Glomerular visceral epithelial cell (primary cell): ENCODE data around the gene ZNF134.
A peak's percentile ranks its signal among the peaks of the same experiment; 100 is the strongest.

Experiments
- DNase-seq: peaks from one replicate; pipeline ENCODE4 v3.0.0-alpha.2; 2016; ENCODE audit errors: extremely low spot score

ZNF134 gene

DNA sequence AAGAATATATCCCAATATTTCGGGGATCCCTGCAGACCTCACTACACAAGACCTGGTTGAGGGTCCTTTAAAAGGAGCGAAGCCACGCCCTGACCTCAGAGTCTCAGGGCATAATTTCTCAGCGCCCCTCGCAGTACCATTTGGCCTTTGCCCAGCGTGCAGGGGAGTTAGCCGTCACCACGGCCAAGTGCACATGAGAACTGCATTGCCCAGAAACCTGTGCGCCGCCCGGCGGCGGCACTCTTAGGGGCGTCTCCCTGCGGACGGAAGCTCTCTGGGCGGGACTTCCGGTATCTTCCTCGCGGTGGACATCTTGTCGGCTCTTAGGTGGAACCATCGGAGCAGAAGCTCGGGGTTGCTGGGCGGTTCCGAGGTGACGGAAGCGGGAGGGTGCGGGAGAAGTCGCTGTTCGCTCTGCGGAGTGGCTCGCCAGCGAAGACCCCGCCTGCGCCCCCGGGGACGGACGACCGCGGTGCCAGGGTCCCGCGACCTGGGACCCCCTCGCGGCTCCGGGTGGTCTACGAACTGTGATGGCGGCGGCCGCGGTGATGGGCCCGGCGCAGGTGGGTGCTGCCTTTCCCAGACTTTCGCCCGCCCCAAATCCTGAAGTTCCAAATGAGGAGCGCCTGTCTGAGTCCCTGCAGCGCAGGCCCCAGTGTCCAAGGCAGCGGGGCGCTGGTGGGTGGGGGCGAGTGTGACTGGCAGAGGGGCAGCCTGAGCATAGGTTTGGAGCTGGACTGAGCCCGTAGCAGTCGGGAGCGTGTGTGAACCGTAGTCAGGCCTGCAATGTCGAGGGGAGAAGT is at the start of gene ZNF134:
TSS of gene ZNF134 (plus strand) at position 302 of the 803 bp plus-strand sequence. CDS start 5,227 bp downstream, outside the sequence.
- DNase-seq = peak; percentile 88

DNA sequence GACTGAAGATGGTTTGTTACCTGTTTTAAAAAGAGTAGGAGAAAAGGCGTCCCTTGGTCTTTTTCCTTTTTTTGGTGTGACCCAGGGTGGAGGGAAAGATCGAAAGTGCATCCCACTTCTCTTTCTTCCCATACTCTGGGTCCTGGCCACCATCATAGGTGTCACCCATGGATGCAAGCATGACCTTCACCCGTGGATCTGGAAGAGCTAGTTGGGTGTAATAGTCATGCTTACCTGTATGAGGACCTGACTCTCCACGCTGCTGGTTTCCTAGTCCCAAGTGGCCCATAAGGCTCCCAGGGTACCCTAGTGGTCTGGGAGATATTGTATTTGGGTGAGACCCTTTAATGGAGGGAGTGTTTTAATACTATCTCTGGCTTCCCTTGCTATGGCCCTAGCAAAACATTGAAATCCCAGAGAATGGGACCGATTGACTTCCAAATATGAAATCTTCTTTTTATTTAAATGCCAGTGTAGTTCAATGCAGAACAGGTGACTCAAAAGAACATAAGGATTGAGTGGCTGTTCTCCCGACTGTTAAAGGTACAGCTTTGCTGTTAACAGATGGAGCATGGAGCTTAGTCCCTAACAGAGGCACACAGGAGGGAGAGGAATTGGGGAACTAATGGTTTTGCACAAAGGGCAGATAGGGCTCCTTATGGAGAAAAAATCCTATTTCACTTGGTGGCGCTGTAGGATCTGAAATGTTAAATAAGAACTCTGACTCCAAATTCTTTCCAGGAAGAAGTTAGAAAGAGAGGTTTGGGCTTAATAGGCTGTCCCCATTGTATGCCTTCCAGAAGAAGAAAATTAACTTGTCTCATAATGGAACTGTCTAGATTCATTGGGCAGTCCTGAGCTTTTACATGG is 47.4 kb upstream of the ZNF134 start:
- DNase-seq = no peak

DNA sequence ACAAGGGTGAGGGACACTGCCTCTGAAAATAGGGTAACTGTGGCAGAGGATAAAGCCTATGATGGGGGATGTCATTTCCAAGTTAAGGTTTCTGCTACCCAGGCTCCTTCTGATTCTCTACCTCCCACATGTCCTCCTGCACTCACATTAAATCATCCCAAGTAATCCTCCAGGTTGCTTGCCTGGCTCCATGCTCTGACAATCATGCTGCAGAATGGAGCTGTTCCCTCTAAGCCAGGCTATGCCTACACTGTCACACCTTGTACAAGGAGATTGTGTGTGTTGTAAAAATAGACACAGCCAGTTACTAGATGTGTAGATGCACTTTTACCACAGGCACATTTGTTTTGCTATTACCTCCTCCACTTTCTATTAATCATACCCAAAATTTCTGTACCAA is 43.3 kb upstream of the ZNF134 start:
- DNase-seq = no peak

DNA sequence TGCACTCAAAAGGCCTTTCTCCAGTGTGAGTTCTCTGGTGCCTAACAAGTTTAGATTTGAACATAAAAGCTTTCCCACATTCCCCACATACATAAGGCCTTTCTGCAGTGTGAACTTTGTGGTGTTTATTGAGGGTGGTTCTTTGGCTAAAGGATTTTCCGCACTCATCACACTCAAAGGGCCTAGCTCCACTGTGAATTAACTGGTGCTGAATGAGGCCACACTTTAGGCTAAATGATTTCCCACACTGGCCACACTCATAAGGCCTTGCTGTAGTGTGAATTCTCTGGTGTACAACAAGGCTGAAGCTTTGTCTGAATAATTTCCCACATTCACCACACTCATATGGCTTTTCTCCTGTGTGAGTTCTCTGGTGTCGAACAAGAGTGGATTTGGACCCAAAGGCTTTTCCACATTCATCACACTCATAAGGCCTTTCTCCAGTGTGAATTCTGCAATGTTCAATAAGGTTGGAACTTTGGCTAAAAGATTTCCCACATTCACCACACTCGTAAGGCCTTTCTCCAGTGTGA is 41.6 kb upstream of the ZNF134 start:
- no peak for DNase-seq

DNA sequence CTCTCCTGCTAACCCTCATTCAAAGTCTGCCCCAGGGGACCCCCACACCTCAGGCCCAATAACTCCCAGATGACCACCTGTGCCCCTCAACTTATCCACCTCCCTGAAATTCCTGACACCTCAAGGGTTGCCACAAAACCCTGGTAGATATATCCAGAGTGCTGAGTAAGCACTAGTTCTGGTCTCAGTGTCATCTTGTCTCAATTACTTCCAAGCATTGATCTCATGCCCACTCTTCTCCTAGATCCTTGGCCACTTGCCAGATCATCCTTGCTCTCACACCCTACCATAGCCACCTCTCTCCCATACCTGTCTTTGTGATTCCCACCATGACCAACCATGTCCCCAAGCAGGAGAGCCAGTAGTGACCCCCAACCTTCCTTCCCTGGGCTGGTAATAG is 37.4 kb upstream of the ZNF134 start:
- DNase-seq = no peak

DNA sequence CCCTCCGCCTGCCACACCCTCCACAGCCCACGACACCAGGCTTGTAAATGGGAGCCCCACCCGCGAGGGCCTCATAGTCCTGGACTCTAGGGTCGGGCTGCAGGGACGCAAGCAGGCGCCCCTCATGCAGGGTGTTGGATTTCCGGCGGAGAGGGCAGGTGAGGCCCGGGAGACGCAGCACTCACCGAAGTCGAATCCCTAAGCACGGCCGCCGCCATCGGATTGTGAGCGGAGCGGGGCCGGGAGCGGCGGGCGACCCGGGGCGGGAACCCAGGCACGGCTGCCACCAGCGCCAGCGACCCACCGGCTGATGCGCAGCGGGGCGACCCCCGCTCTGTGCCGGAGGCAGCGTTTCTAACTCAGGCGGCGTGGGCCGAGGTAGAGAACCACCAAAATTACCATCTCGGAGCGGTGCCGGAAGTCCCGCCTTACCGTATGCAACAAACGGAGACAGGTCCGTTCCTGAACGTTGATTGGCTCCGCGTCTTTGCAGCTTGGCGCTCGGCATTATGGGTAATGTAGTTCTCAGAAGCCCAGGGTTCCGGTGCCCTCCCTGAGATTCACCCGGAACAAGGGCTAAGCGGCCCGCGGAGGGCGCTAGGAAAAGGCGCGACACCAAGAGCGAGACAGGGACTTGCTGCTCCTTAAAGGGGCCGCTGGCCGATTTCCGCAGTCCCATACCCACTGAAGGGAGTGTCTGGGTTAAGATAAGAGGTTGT is 35.4 kb upstream of the ZNF134 start, which contains the start of gene ZNF416:
TSS of gene ZNF416 (minus strand) at position 425 of the 719 bp plus-strand sequence. CDS start at position 218, 207 bp downstream.
- DNase-seq = peak; percentile 97

DNA sequence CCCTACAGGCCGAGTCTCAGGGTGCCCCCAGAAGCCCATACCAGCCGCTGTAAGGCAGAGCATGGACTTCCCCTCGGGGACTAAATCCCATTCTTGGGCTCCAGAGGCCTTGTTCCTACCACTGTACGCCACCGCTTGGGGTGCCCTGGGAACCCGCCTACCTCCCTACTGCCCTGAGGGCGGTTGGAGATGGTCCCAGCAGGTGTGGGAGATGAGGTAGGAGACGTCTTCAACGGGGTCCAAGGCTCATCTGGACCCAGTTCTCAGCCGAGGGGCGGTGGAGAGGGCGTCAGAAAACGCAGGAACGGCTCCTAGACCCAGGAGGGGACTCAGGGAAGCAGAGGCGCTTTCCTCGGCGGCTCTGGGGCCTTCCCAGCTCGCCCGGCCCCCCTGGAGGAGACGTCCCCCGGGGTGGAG is 30.9 kb upstream of the ZNF134 start:
- no peak for DNase-seq

GRCh38 chr19:57583521-57584416 is 30.3 kb upstream of the ZNF134 start, which contains the start of gene ZIK1:
Gene ZIK1, plus strand, starts transcription at chr19:57584145. Its CDS starts 212 bp downstream, at chr19:57584357.
- peak; percentile 22 for DNase-seq

GRCh38 chr19:57587529-57587928 is 26.5 kb upstream of the ZNF134 start:
- peak; percentile 53 for DNase-seq

GRCh38 chr19:57599377-57599760 is 14.7 kb upstream of the ZNF134 start:
- DNase-seq = no peak

- peak; percentile 94 for DNase-seq
Observed at GRCh38 chr19:57599761-57600383, 14.2 kb upstream of the ZNF134 start, which contains the start of gene ZNF530. Gene ZNF530, plus strand, starts transcription at chr19:57599885. Its CDS starts 4,461 bp downstream, at chr19:57604346.

DNA sequence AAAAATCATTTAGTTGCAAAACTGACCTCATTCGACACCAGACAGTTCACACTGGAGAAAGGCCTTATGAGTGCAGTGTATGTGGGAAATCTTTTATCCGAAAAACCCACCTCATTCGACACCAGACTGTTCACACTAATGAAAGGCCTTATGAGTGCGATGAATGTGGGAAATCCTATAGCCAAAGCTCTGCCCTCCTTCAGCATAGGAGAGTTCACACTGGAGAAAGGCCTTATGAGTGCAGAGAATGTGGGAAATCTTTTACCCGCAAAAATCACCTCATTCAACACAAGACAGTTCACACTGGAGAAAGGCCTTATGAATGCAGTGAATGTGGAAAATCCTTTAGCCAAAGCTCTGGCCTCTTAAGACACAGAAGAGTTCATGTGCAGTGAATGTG is 7.1 kb upstream of the ZNF134 start:
- DNase-seq = no peak

- DNase-seq = no peak
Observed at GRCh38 chr19:57611113-57611512, 2.9 kb upstream of the ZNF134 start.

GRCh38 chr19:57615346-57615745 is 1.3 kb downstream of the ZNF134 start:
- no peak for DNase-seq

- DNase-seq = no peak
Observed at GRCh38 chr19:57620673-57621348, 6.8 kb downstream of the ZNF134 start.

GRCh38 chr19:57623091-57623490 is 9.0 kb downstream of the ZNF134 start:
- DNase-seq = no peak

DNA sequence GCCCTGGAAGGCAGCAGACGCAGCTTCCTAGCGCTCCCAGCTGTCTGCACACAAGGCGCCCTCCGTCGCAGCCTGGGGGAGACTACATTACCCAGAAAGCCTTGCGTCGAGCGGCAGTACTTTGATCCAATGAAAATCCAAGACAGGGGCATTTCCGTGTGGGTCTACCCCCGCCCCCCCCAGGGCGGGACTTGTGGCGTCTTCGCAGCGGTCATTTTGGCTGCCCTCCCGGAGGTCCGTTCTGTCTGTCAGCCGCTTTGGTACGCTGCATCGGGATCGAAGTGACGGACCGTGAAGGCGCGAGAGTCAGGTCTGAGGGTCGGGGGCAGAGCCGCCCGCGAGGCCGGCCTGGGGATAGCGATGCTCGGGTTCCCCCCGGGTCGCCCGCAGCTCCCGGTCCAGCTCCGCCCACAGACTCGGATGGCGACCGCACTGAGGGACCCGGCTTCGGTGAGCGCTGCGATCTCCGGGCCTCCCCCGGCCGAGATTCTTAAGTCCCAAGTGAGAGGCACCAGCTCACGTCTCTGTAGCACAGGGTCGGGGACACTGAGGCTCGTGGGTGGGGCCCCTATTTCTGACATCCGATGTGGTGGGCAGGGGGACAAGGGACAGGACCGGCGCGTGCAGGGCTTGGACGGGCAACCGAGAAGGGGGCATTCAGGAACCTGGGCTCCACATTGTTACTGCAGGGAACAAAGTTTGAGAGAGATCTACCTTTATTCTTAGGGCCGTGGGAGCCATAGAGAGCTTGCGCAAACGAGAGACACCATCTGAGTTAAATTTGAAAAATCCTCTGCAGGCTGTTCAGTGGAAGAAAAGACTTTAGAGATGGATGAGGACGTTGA is 19.2 kb downstream of the ZNF134 start, which contains the start of gene ZNF211:
TSS of gene ZNF211 (plus strand) at position 182 of the 845 bp plus-strand sequence. CDS start at position 361, 179 bp downstream.
- DNase-seq = peak; percentile 93

DNA sequence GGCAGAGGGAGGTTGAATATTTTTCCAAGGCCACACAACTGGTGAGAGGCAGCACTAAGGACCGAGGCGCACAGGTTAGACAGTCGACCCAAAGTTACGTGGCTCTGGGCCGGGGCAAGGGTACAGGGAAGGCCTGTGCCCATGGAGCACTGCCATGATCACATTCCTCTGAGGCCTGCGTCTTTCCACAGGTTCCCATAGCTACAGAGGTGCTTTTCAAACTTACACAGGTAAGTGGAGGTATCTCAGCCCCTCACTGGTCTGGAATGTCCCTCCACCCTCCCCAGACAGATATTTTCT is 19.7 kb downstream of the ZNF134 start:
- DNase-seq = no peak
